K562 (cell line): ENCODE measurements around the gene ANAPC2. TPM values are rescaled to one million over a fixed set of nuclear protein-coding genes. Genes with fewer than 3 reads are reported as not detected.

ENCODE experiments used
- ARID3A ChIP-seq: IDR thresholded peaks from 2 replicates; pipeline ENCODE4 v1.6.1; 2012; ENCODE audit warnings: low read depth, low read length, improper control_type of control experiment, borderline replicate concordance
- BACH1 ChIP-seq: fragments of 200-800 bp; sonication (Bioruptor generic); IDR thresholded peaks from 2 replicates; pipeline ENCODE4 v1.6.1; 2016; ENCODE audit warnings: missing genetic modification characterization, missing compliant biosample characterization
- CBX5 ChIP-seq: IDR thresholded peaks from 2 replicates; pipeline ENCODE4 v1.6.1; 2014; ENCODE audit warnings: low read depth, borderline replicate concordance
- DACH1 ChIP-seq: fragments of 450-650 bp; IDR thresholded peaks from 2 replicates; pipeline ENCODE4 v1.6.1; 2018; ENCODE audit not compliant: partially characterized antibody
- MAFK ChIP-seq: IDR thresholded peaks from 2 replicates; pipeline ENCODE4 v1.6.1; 2011; ENCODE audit warnings: low read length, improper control_type of control experiment
- NFATC3 ChIP-seq: fragments of 450-650 bp; IDR thresholded peaks from 2 replicates; pipeline ENCODE4 v1.6.1; 2017; ENCODE audit warnings: mild to moderate bottlenecking
- PHB ChIP-seq: fragments of 250-450 bp; sonication (Bioruptor Pico); IDR thresholded peaks from 2 replicates; pipeline ENCODE4 v1.5.0; 2021
- STAG1 ChIP-seq: sonication (generic); formaldehyde crosslinking; IDR thresholded peaks from 2 replicates; pipeline ENCODE4 v1.5.0; 2020; ENCODE audit warnings: missing genetic modification reagents, borderline replicate concordance
- ZFX ChIP-seq: sonication (generic); formaldehyde crosslinking; IDR thresholded peaks from 2 replicates; pipeline ENCODE4 v1.8.0; 2022; ENCODE audit warnings: mild to moderate bottlenecking, missing genetic modification reagents, moderate library complexity
- ZNF436 ChIP-seq: fragments of 250-450, 450-650 bp; sonication (Bioruptor Pico); formaldehyde crosslinking; IDR thresholded peaks from 2 replicates; pipeline ENCODE4 v1.7.0; 2020; ENCODE audit warnings: mild to moderate bottlenecking
- polyA plus RNA-seq, 8 experiments: library from polyadenylated mRNA; depleted of rRNA in 4 of 8; stranded (reverse) in 5 of 8; unstranded in 3 of 8; fragments of >200 nt; fragmentation: Nextera tagmentation in 2 of 8; fragmentation: Illumina TruSeq in 1 of 8; extraction: Ambion mirVana in 2 of 8; extraction: Trizol in 1 of 8; gene quantifications; 2 replicates each; pipeline versions ENCODE4 v1.2.1 to v1.2.3, GENCODE V29; 2011 to 2014; ENCODE audit warnings: inconsistent platforms in 1 of 8, missing spikeins in 1 of 8
- total RNA-seq, 7 experiments: library from RNA; depleted of rRNA in 6 of 7; stranded (reverse); fragments of >200 nt in 6 of 7; fragmentation: Illumina TruSeq in 2 of 7; extraction: Trizol in 2 of 7; gene quantifications; 2 replicates each; pipeline versions ENCODE4 v1.2.1 to v1.2.3, GENCODE V29; 2011 to 2021; ENCODE audit warnings: low replicate concordance in 1 of 7

Gene ANAPC2
- total and polyA plus RNA-seq, 9 of the 15 experiments (the other 6 are each of a cell fraction or from before 2014, with no cell fraction given) = 0.11 to 56.5 (median 17.1) TPM; not detected in 1

DNA sequence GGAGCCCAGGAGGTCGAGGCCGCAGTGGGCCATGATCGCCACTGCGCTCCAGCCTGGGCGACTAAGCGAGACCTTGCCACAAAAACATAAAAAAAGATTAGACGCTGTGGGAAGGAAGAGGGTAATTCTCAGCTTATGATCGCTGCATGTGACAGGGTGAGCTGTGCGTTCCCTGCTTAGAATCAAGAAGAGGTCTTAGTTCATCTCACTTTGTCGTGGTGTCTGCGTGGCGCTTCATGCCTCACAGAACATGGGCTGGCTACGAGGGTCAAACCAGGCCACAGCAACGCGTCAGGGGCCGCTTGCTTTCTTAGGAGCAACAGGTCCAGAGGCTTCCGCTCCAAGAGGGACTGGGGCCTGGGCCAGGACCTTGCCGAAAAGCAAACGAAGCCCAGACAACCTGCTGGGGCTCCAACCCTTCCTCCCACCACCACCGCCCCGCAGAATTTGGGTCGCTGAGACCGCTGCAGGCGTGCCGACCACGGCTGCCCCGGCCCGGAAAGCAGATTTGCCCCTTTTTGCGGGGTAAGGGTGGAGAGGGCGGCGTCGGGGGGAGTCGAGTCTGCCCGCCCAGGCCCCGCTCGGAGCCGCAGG, 59.4 kb downstream of the ANAPC2 start (continued):
- no peak for TF ChIP-seq ARID3A
- TF ChIP-seq DACH1 = no peak
- TF ChIP-seq CBX5 = no peak
- no peak for TF ChIP-seq ZNF436
- TF ChIP-seq MAFK = no peak
- peak; percentile 23 for TF ChIP-seq ZFX
- TF ChIP-seq PHB = no peak
- no peak for TF ChIP-seq NFATC3
- TF ChIP-seq BACH1 (tag) = no peak
- no peak for TF ChIP-seq STAG1 (CRISPR knock-in tag)
